CD4-positive, alpha-beta T cell treated with Interferon alpha-2 for 1 hour (primary cell): ENCODE results near the gene HK1.
A peak's percentile ranks its signal among the peaks of the same experiment; 100 is the strongest.
"Not testable (repeated sequence)": the region's sequence is repeated elsewhere in the genome, so short reads cannot be mapped to it uniquely, and the experiment has no call there.

ENCODE experiments used
- DNase-seq, 2 donors: peaks; one replicate each; pipeline ENCODE4 v3.0.0-alpha.2; 2020 to 2022

Gene HK1

GRCh38 chr10:69278446-69278963 is at the start of gene HK1:
Gene HK1, plus strand, starts transcription at chr10:69278496.
- DNase-seq = no peak

GRCh38 chr10:69229616-69229916 is 48.7 kb upstream of the HK1 start:
- no peak for DNase-seq

GRCh38 chr10:69230128-69230527 is 48.2 kb upstream of the HK1 start:
- DNase-seq = no peak

- DNase-seq = no peak
These were observed 46.0 kb upstream of the HK1 start for GRCh38 chr10:69232252-69232651.

GRCh38 chr10:69232736-69233480 is 45.4 kb upstream of the HK1 start:
- peak; percentile 33 to 62 for DNase-seq

- no peak for DNase-seq
These were observed 43.8 kb upstream of the HK1 start for GRCh38 chr10:69234447-69234846.

GRCh38 chr10:69237528-69238159 is 40.7 kb upstream of the HK1 start:
- peak; percentile 79 to 86 for DNase-seq

- DNase-seq = no peak
These were observed 39.2 kb upstream of the HK1 start for GRCh38 chr10:69239136-69239535.

GRCh38 chr10:69239816-69240434 is 38.4 kb upstream of the HK1 start:
- DNase-seq = no peak

GRCh38 chr10:69240455-69240854 is 37.8 kb upstream of the HK1 start:
- no peak for DNase-seq

GRCh38 chr10:69241575-69241974 is 36.7 kb upstream of the HK1 start:
- DNase-seq = no peak

- no peak for DNase-seq
These were observed 36.0 kb upstream of the HK1 start for GRCh38 chr10:69242040-69242851.

GRCh38 chr10:69242852-69243212 is 35.5 kb upstream of the HK1 start:
- no peak for DNase-seq

GRCh38 chr10:69243817-69244216 is 34.5 kb upstream of the HK1 start:
- no peak for DNase-seq

GRCh38 chr10:69246036-69246435 is 32.3 kb upstream of the HK1 start:
- DNase-seq = no peak

- DNase-seq = no peak
These were observed 31.5 kb upstream of the HK1 start for GRCh38 chr10:69246581-69247312.

GRCh38 chr10:69247313-69247710 is 31.0 kb upstream of the HK1 start:
- DNase-seq = no peak

GRCh38 chr10:69248117-69248730 is 30.1 kb upstream of the HK1 start:
- no peak for DNase-seq

- no peak for DNase-seq
These were observed 28.3 kb upstream of the HK1 start for GRCh38 chr10:69250041-69250440.

- not testable (repeated sequence) for DNase-seq
These were observed 26.9 kb upstream of the HK1 start for GRCh38 chr10:69251417-69251816.

- DNase-seq = no peak
These were observed 25.1 kb upstream of the HK1 start for GRCh38 chr10:69253171-69253570.

GRCh38 chr10:69254877-69255276 is 23.4 kb upstream of the HK1 start:
- DNase-seq = no peak
